IPS-18c (cell line): Measurements from ENCODE around the gene NCF4.

Experiments used
- H3K4me3 ChIP-seq: 2 replicates; pipeline ENCODE4 v1.7.0; 2013; ENCODE audit warnings: low read depth, mild to moderate bottlenecking, low read length, moderate library complexity; ENCODE audit not compliant: insufficient read depth
- H3K9me3 ChIP-seq: one replicate; pipeline ENCODE4 v1.6.1; 2013; ENCODE audit warnings: mild to moderate bottlenecking, low read length, moderate library complexity; ENCODE audit not compliant: control insufficient read depth, insufficient read depth

Gene NCF4

GRCh38 chr22:36902143-36902926 is 41.5 kb downstream of the NCF4 start:
- Histone ChIP-seq H3K9me3 (peaks cover 2% of the 10 kb centered on the region), H3K4me3 (no peak overlapping the region)

- Histone ChIP-seq H3K4me3 (no peak overlapping the region), H3K9me3 (peaks cover 2% of the 10 kb centered on the region)
Measured at GRCh38 chr22:36904260-36904880, 43.6 kb downstream of the NCF4 start.

GRCh38 chr22:36907253-36908195 is 46.7 kb downstream of the NCF4 start:
- H3K4me3 ChIP-seq, result no peak overlapping the region
- H3K9me3 ChIP-seq, result peaks cover 2% of the 10 kb centered on the region

GRCh38 chr22:36910461-36910860 is 49.7 kb downstream of the NCF4 start:
- no peak overlapping the region for H3K4me3 ChIP-seq
- no peaks in the 10 kb centered on the region for H3K9me3 ChIP-seq

GRCh38 chr22:36911887-36912661 is 51.3 kb downstream of the NCF4 start:
- H3K9me3 ChIP-seq, result no peaks in the 10 kb centered on the region
- no peak overlapping the region for H3K4me3 ChIP-seq

GRCh38 chr22:36912694-36913426 is 52.1 kb downstream of the NCF4 start:
- Histone ChIP-seq H3K9me3 (no peaks in the 10 kb centered on the region), H3K4me3 (no peak overlapping the region)

GRCh38 chr22:36913427-36914389 is 52.9 kb downstream of the NCF4 start, which contains the start of gene CSF2RB:
CSF2RB (plus strand) TSS chr22:36913628; CDS start chr22:36922208, 8,580 bp downstream.
- no peak within 1 kb of the TSS for H3K4me3 ChIP-seq

GRCh38 chr22:36914390-36914752 is 53.6 kb downstream of the NCF4 start:
- no peak overlapping the region for H3K4me3 ChIP-seq

More at GRCh38 chr22:36913427-36914389, 52.9 kb downstream of the NCF4 start, which contains the start of gene CSF2RB:
- no peaks in the 10 kb centered on the region for H3K9me3 ChIP-seq

GRCh38 chr22:36916034-36916433 is 55.2 kb downstream of the NCF4 start:
- H3K4me3 ChIP-seq, result no peak overlapping the region
- no peaks in the 10 kb centered on the region for H3K9me3 ChIP-seq

More at GRCh38 chr22:36914390-36914752, 53.6 kb downstream of the NCF4 start:
- no peaks in the 10 kb centered on the region for H3K9me3 ChIP-seq

- Histone ChIP-seq H3K4me3 (no peak overlapping the region), H3K9me3 (no peaks in the 10 kb centered on the region)
Measured at GRCh38 chr22:36918586-36919284, 57.9 kb downstream of the NCF4 start.

- no peak overlapping the region for H3K4me3 ChIP-seq
- no peaks in the 10 kb centered on the region for H3K9me3 ChIP-seq
Measured at GRCh38 chr22:36921309-36922104, 60.7 kb downstream of the NCF4 start.

GRCh38 chr22:36922105-36922608 is 61.4 kb downstream of the NCF4 start:
- H3K4me3 ChIP-seq, result no peak overlapping the region
- H3K9me3 ChIP-seq, result no peaks in the 10 kb centered on the region

- Histone ChIP-seq H3K9me3 (no peaks in the 10 kb centered on the region), H3K4me3 (no peak overlapping the region)
Measured at GRCh38 chr22:36922711-36923110, 61.9 kb downstream of the NCF4 start.
